GM10266 (cell line): Measurements from ENCODE around the gene MIER3.

ENCODE experiments used
- DNase-seq: peaks from one replicate; pipeline ENCODE4 v3.0.0; 2012; ENCODE audit errors: extremely low spot score
- TF ChIP-seq, protein P1 (sequence below): IDR thresholded peaks from 2 replicates; pipeline ENCODE4 v1.5.1; 2012; ENCODE audit warnings: mild to moderate bottlenecking, low read depth; ENCODE audit not compliant: control insufficient read depth, insufficient read depth; ENCODE audit errors: missing control alignments

MIER3 gene, protein sequence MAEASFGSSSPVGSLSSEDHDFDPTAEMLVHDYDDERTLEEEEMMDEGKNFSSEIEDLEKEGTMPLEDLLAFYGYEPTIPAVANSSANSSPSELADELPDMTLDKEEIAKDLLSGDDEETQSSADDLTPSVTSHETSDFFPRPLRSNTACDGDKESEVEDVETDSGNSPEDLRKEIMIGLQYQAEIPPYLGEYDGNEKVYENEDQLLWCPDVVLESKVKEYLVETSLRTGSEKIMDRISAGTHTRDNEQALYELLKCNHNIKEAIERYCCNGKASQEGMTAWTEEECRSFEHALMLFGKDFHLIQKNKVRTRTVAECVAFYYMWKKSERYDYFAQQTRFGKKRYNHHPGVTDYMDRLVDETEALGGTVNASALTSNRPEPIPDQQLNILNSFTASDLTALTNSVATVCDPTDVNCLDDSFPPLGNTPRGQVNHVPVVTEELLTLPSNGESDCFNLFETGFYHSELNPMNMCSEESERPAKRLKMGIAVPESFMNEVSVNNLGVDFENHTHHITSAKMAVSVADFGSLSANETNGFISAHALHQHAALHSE

GRCh38 chr5:56951946-56952691 is at the start of gene MIER3:
MIER3 (minus strand) TSS chr5:56952123; CDS start chr5:56952102, 21 bp downstream.
- TF ChIP-seq, protein P1, sequence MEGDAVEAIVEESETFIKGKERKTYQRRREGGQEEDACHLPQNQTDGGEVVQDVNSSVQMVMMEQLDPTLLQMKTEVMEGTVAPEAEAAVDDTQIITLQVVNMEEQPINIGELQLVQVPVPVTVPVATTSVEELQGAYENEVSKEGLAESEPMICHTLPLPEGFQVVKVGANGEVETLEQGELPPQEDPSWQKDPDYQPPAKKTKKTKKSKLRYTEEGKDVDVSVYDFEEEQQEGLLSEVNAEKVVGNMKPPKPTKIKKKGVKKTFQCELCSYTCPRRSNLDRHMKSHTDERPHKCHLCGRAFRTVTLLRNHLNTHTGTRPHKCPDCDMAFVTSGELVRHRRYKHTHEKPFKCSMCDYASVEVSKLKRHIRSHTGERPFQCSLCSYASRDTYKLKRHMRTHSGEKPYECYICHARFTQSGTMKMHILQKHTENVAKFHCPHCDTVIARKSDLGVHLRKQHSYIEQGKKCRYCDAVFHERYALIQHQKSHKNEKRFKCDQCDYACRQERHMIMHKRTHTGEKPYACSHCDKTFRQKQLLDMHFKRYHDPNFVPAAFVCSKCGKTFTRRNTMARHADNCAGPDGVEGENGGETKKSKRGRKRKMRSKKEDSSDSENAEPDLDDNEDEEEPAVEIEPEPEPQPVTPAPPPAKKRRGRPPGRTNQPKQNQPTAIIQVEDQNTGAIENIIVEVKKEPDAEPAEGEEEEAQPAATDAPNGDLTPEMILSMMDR = no peak
- peak; percentile 97 for DNase-seq

DNA sequence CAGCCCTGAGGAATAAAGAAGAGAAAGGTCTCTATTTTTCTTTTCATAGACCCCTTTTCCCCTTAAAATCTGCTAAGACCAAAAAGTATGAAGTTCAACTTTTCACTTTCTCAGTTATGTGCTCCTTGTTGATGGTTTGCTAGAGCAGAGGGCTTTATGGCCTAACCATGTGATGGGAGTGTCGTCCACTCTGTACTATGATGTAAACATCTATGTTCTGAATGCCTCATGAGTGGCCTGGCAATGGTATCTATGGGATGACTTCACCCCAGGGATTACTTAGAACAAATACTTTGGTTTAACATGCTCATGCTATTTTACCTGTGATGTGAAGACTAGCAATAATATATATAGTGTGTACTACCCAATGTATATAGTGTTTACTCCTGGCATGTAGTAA is 43.7 kb upstream of the MIER3 start:
- TF ChIP-seq, protein P1 = no peak
- DNase-seq = no peak

- TF ChIP-seq, protein P1 = no peak
- DNase-seq = no peak
These were observed 41.3 kb upstream of the MIER3 start for GRCh38 chr5:56993241-56993640.

GRCh38 chr5:56989676-56990075 is 37.8 kb upstream of the MIER3 start:
- TF ChIP-seq, protein P1 = no peak
- DNase-seq = no peak

- no peak for DNase-seq
- TF ChIP-seq, protein P1 = no peak
These were observed 36.6 kb upstream of the MIER3 start for GRCh38 chr5:56988490-56988889.

DNA sequence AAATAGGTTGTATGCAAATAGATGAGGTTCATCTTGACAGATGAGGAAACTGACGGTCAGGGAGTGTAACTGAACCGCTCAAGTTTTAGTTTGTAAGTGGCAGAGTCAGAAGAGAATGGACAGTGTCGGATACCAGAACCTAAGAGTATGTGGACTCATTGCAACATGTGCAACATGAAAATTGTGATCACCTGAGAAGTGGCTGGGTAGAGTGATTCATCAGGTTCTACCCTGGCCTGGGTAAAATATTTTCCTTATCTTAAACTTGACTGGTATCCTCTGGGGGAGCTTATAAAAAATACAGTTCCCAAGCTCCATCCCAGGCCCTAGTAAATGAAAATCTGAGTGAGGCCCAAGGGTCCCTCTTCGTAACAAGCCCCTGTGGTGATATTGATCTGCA is 35.2 kb upstream of the MIER3 start:
- no peak for DNase-seq

More for the DNA sequence above, 35.2 kb upstream of the MIER3 start:
- TF ChIP-seq, protein P1 = no peak
